ENCODE data around the gene SLC26A8.

Gene SLC26A8

GRCh38 chr6:36023996-36024795 lies at the start of gene SLC26A8:
TSS of gene SLC26A8 (minus strand) at chr6:36024641. CDS start at chr6:36019707, 4,934 bp downstream.
- no peak for DNase-seq

GRCh38 chr6:36073587-36073986 lies 49.1 kb upstream of the SLC26A8 start:
- DNase-seq, result no peak

- DNase-seq, result no peak
Observed at GRCh38 chr6:36072681-36073080, 48.2 kb upstream of the SLC26A8 start.

- no peak for DNase-seq
Observed at GRCh38 chr6:36071714-36072113, 47.3 kb upstream of the SLC26A8 start.

- DNase-seq, result no peak
Observed at GRCh38 chr6:36071281-36071680, 46.8 kb upstream of the SLC26A8 start.

GRCh38 chr6:36070252-36070651 lies 45.8 kb upstream of the SLC26A8 start:
- DNase-seq, result no peak

- DNase-seq, result no peak
Observed at GRCh38 chr6:36069573-36069972, 45.1 kb upstream of the SLC26A8 start.

GRCh38 chr6:36068586-36068985 lies 44.1 kb upstream of the SLC26A8 start:
- no peak for DNase-seq

GRCh38 chr6:36068012-36068392 lies 43.6 kb upstream of the SLC26A8 start:
- DNase-seq, result no peak

- DNase-seq, result no peak
Observed at GRCh38 chr6:36067374-36068011, 43.1 kb upstream of the SLC26A8 start.

GRCh38 chr6:36066817-36067216 lies 42.4 kb upstream of the SLC26A8 start:
- no peak for DNase-seq

GRCh38 chr6:36065916-36066315 lies 41.5 kb upstream of the SLC26A8 start:
- DNase-seq, result no peak

- DNase-seq, result no peak
Observed at GRCh38 chr6:36064770-36065396, 40.4 kb upstream of the SLC26A8 start.

GRCh38 chr6:36063318-36064060 lies 39.0 kb upstream of the SLC26A8 start:
- no peak for DNase-seq

GRCh38 chr6:36062247-36062646 lies 37.8 kb upstream of the SLC26A8 start:
- no peak for DNase-seq

GRCh38 chr6:36061236-36061635 lies 36.8 kb upstream of the SLC26A8 start:
- DNase-seq, result no peak

- no peak for DNase-seq
Observed at GRCh38 chr6:36056178-36056577, 31.7 kb upstream of the SLC26A8 start.

GRCh38 chr6:36054956-36055355 lies 30.5 kb upstream of the SLC26A8 start:
- no peak for DNase-seq

- DNase-seq, result no peak
Observed at GRCh38 chr6:36054415-36054814, 30.0 kb upstream of the SLC26A8 start.

- DNase-seq, result no peak
Observed at GRCh38 chr6:36053878-36054277, 29.4 kb upstream of the SLC26A8 start.

GRCh38 chr6:36052097-36052496 lies 27.7 kb upstream of the SLC26A8 start:
- peak; percentile 28 for DNase-seq

GRCh38 chr6:36050947-36051710 lies 26.7 kb upstream of the SLC26A8 start:
- no peak for DNase-seq

- no peak for DNase-seq
Observed at GRCh38 chr6:36050305-36050704, 25.9 kb upstream of the SLC26A8 start.
